22Rv1 (cell line): ENCODE results near the gene CLIC5.
"Not testable (repeated sequence)": the region's sequence is repeated elsewhere in the genome, so short reads cannot be mapped to it uniquely, and the experiment has no call there.

ENCODE experiments used
- H3K27ac ChIP-seq: fragments of 450-650 bp; 2 replicates; pipeline ENCODE4 v1.5.1; 2017
- ZFX ChIP-seq: fragments of 450-650 bp; IDR thresholded peaks from 2 replicates; pipeline ENCODE4 v1.6.1; 2017; ENCODE audit warnings: antibody characterized with exemption, borderline replicate concordance
- TF ChIP-seq, protein P1 (sequence below): fragments of 450-650 bp; IDR thresholded peaks from 2 replicates; pipeline ENCODE4 v1.5.1; 2017; ENCODE audit warnings: mild to moderate bottlenecking

CLIC5 gene

GRCh38 chr6:45928721-45929305 lies 86.8 kb downstream of the CLIC5 start:
- TF ChIP-seq ZFX = no peak
- TF ChIP-seq, protein P1, sequence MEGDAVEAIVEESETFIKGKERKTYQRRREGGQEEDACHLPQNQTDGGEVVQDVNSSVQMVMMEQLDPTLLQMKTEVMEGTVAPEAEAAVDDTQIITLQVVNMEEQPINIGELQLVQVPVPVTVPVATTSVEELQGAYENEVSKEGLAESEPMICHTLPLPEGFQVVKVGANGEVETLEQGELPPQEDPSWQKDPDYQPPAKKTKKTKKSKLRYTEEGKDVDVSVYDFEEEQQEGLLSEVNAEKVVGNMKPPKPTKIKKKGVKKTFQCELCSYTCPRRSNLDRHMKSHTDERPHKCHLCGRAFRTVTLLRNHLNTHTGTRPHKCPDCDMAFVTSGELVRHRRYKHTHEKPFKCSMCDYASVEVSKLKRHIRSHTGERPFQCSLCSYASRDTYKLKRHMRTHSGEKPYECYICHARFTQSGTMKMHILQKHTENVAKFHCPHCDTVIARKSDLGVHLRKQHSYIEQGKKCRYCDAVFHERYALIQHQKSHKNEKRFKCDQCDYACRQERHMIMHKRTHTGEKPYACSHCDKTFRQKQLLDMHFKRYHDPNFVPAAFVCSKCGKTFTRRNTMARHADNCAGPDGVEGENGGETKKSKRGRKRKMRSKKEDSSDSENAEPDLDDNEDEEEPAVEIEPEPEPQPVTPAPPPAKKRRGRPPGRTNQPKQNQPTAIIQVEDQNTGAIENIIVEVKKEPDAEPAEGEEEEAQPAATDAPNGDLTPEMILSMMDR = no peak
- H3K27ac ChIP-seq = no peak overlapping the region

DNA sequence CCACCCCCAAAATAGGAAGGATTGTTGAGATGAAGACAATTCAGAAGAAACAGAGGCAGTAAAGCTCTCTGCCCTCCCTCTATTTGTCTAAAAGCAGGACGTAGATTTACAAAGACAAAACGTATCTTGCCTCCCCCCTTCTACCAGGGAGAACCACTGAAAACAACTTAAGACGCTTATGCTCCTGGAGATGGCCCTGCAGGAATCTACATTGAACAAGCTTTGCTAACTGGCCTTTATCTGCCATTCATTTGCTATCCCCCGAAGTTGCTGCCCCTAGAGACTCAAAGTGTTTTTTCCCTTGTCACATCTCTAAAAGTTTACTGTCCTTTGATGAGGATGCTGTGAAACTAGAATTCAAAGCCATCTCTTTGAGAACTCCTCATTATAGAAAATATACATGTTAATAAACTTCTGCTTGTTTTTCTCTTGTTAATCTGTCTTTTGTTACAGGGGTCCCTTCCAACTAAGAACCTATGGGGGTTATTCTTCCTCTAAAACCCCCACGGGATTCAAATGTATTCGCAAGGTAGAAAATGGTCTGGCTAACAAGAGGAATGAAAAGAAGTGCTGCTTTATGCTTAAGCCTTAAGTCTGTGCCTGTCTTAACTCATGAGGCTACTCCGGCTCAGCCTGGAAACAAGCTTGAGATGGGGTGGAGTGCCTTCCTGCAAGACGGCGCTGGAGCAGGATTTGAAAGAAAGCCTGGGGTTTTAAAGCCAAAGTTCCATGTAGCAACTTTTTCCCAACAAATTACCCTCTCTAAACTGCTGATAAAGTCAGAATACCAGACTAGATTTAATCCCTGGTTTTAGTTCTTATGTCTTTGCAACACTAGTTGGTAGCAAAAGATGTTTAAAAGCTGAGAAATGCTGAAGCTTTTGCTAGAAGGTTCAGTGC lies 88.0 kb downstream of the CLIC5 start:
- no peak overlapping the region for H3K27ac ChIP-seq
- TF ChIP-seq, protein P1 = no peak
- TF ChIP-seq ZFX = no peak

DNA sequence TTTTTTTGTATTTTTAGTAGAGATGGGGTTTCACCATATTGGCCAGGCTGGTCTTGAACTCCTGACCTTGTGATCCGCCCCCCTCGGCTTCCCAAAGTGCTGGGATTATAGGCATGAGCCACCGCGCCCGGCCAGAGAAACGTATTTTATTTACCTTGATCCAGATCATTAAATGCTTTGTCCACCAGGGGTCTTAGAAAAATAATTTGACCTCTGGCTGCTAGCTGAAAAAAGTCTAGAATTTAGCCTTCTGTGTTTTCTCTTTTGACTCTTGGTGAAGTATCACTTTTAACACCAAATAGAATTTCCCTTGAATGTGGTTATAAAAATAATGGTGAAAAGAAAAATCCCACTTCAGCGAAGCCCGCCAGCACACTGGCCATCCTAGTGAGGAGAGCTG lies 89.2 kb downstream of the CLIC5 start:
- not testable (repeated sequence) for H3K27ac ChIP-seq

- no peak for TF ChIP-seq ZFX
- TF ChIP-seq, protein P1 = no peak
- H3K27ac ChIP-seq = peak overlapping the region; percentile 52
These were observed 90.8 kb downstream of the CLIC5 start for GRCh38 chr6:45924763-45925342.

DNA sequence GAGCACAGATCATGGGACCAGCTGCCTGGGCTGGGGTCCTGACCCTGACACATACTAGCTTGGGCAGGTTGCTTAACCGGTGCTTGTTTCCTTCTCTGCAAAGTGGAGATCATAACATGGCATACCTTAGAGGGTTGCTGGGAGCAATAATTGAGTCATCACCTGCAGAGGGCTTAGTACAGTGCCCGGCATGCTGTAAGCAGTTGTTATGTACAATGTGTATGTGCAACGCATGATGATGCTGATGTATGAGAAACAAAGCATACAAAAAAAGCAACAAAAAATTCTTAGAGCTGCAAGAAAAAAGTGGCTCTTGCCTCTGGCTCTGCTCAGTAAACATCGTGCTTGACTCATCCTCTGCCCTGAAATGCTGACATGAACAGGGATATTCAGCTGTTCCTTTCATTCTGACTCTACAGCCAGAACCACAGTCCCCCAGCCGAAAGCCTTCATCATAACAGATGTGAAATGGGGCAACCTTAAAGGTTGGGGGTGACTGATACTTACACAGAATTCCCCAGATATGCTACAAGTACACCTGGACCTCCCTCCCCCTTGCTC lies 91.7 kb downstream of the CLIC5 start:
- TF ChIP-seq, protein P1 = no peak
- TF ChIP-seq ZFX = no peak

DNA sequence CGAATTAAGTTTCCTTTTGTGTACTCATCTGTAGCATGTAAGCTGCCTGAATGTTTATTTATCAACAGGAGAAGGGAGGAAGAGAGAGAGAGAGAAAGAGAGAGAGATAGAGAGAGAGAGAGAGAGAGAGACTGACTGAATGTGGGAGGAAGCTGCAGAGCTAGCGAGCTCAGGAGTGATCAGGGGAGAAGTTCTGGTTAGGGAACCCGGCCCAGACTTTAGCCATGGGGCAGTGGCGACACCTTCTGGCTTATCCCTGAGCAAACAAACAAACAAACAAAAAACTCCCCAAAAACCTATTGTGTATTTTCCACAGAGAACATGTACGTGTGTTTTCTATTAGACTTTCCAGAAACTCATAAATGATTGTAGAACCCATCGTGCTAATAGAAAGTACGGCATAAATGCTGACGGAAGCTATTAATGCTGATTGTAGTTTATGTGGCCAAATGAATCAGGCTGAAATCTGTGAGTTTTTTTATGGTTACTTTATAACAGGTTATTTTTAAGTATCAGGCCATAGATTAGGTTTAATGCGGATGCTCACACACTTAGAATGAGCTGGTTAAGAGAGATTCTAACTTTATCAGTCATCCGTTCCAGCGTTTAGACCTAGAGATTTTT lies 92.8 kb downstream of the CLIC5 start:
- TF ChIP-seq ZFX = no peak
- TF ChIP-seq, protein P1 = peak; percentile 79
- H3K27ac ChIP-seq = no peak overlapping the region

More for the DNA sequence above, 91.7 kb downstream of the CLIC5 start:
- no peak overlapping the region for H3K27ac ChIP-seq

DNA sequence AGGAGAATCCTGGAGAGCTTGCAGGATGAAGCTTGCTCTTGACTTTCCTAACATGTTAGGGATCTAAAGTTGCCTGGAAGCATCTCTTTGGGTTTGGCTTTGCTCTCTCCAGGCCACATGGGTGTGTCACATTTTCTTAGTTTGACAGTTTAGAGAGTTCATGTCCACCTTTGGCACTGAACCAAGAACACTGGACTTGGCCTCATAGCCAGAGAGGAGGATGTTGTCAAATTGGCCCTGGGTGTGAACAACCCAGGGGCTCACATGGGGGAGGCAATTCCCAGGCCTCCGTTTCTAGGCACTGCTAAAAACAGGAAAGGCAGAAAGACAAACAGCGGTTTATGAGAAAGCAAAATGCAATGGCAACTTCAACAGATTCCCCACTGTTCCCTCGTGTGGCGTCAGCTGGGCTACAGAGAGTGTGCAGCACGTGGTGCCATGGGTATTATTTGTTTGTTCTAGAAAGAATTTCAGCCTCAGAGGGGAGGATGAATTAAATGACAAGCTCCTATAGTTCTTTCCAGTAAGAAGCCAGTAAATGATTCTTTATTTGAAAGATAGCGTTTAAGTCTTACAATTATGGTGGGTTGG lies 93.9 kb downstream of the CLIC5 start:
- TF ChIP-seq ZFX = no peak
- TF ChIP-seq, protein P1 = no peak
- H3K27ac ChIP-seq = no peak overlapping the region
